ENCODE data around the gene NSUN6. TPM values are rescaled to one million over a fixed set of nuclear protein-coding genes. Genes with fewer than 3 reads are reported as not detected.

NSUN6 gene
- total RNA-seq, 4 donors from 2014 or later = 8.6 to 69.3 (median 15.4) TPM

- TF ChIP-seq POLR2AphosphoS5 (IDR thresholded peaks at IDR 0.05) = no peak
- TF ChIP-seq, protein P1, sequence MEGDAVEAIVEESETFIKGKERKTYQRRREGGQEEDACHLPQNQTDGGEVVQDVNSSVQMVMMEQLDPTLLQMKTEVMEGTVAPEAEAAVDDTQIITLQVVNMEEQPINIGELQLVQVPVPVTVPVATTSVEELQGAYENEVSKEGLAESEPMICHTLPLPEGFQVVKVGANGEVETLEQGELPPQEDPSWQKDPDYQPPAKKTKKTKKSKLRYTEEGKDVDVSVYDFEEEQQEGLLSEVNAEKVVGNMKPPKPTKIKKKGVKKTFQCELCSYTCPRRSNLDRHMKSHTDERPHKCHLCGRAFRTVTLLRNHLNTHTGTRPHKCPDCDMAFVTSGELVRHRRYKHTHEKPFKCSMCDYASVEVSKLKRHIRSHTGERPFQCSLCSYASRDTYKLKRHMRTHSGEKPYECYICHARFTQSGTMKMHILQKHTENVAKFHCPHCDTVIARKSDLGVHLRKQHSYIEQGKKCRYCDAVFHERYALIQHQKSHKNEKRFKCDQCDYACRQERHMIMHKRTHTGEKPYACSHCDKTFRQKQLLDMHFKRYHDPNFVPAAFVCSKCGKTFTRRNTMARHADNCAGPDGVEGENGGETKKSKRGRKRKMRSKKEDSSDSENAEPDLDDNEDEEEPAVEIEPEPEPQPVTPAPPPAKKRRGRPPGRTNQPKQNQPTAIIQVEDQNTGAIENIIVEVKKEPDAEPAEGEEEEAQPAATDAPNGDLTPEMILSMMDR (IDR thresholded peaks at IDR 0.05) = no peak
- no peak for TF ChIP-seq POLR2A (IDR thresholded peaks at IDR 0.05)
- no peak for TF ChIP-seq EP300 (IDR thresholded peaks at IDR 0.05; ENCODE audit: low read depth)
- no peaks in the 10 kb centered on the region for H3K27me3 ChIP-seq
- in situ Hi-C loops (cut with MboI; ENCODE audit: low pct_ligation_motif_present in 1 of 4, low pct_unique_long_range_greater_than_20kb in 1 of 4, low sequenced_read_pairs in 3 of 4) (no loop called here), intact Hi-C loops (cut with DNase I; ENCODE audit: low total_unique reads) (no loop called here)
- 88 to 93% methylated on average over 4 of the region's 4 CpGs for WGBS, 2 donors (ENCODE audit: low coverage in 1 of 2)
- no peaks in the 10 kb centered on the region for H3K9me3 ChIP-seq
- H3K4me1 ChIP-seq = no peaks in the 10 kb centered on the region
- H3K4me3 ChIP-seq = no peak overlapping the region
- no peak for DNase-seq
- H3K36me3 ChIP-seq = no peaks in the 10 kb centered on the region
- no peak overlapping the region for H3K27ac ChIP-seq
Measured at GRCh38 chr10:18566177-18566576, 85.2 kb downstream of the NSUN6 start.

- in situ Hi-C loops (cut with MboI; ENCODE audit: low pct_ligation_motif_present in 1 of 4, low pct_unique_long_range_greater_than_20kb in 1 of 4, low sequenced_read_pairs in 3 of 4) = no loop called here
- WGBS, 2 donors (ENCODE audit: low coverage in 1 of 2) = 96% methylated on average over 5 of the region's 5 CpGs
- no peak for TF ChIP-seq POLR2A (IDR thresholded peaks at IDR 0.05)
- no peak for TF ChIP-seq POLR2AphosphoS5 (IDR thresholded peaks at IDR 0.05)
- no peak for TF ChIP-seq EP300 (IDR thresholded peaks at IDR 0.05; ENCODE audit: low read depth)
- TF ChIP-seq, protein P1 (IDR thresholded peaks at IDR 0.05) = no peak
- no peak for DNase-seq
- Histone ChIP-seq H3K27me3 (no peaks in the 10 kb centered on the region), H3K4me3 (no peak overlapping the region), H3K9me3 (no peaks in the 10 kb centered on the region), H3K4me1 (no peaks in the 10 kb centered on the region), H3K27ac (no peak overlapping the region), H3K36me3 (no peaks in the 10 kb centered on the region)
- intact Hi-C loops (cut with DNase I; ENCODE audit: low total_unique reads) = no loop called here
Measured at GRCh38 chr10:18565006-18565405, 86.4 kb downstream of the NSUN6 start.

DNA sequence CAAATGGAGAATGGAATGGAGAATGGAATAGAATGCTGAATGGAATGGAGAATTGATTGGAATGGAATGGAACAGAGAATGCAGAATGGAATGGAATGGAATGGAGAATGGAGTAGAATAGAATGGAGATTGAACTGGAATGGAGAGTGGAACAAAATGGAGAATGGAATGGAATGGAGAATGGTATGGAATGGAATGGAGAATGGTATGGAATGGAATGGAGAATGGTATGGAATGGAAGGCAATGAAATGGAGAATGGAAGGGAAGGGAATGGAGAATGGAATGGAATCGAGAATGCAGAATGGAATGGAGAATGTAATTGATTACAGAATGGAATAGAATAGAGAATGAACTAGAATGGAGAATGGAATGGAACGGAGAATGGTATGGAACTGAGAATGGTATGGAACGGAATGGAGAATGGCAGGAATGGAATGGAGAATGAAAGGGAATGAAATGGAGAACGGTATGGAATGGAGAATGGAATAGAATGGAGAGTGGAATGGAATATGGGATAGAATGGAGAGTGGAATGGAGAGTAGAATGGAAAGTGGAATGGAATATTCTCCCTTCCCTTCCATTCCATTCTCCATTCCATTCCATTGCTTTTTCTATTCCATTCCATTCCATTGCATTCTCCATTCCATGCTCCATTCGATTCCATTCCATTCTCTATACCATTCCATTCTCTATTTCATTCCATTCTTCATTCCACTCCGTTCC, 88.2 kb downstream of the NSUN6 start:
- Histone ChIP-seq H3K36me3 (no peaks in the 10 kb centered on the region), H3K27ac (no peak overlapping the region), H3K9me3 (no peaks in the 10 kb centered on the region), H3K4me1 (no peaks in the 10 kb centered on the region), H3K4me3 (no peak overlapping the region), H3K27me3 (no peaks in the 10 kb centered on the region)
- intact Hi-C loops (cut with DNase I; ENCODE audit: low total_unique reads) = no loop called here
- TF ChIP-seq, protein P1 (IDR thresholded peaks at IDR 0.05) = no peak
- TF ChIP-seq POLR2AphosphoS5 (IDR thresholded peaks at IDR 0.05) (no peak), EP300 (IDR thresholded peaks at IDR 0.05; ENCODE audit: low read depth) (no peak), POLR2A (IDR thresholded peaks at IDR 0.05) (no peak)
- WGBS, 2 donors (ENCODE audit: low coverage in 1 of 2) = 93 to 97% methylated on average over 6 of the region's 6 CpGs
- DNase-seq = no peak
- in situ Hi-C loops (cut with MboI; ENCODE audit: low pct_ligation_motif_present in 1 of 4, low pct_unique_long_range_greater_than_20kb in 1 of 4, low sequenced_read_pairs in 3 of 4) = no loop called here

GRCh38 chr10:18561861-18562551, 89.4 kb downstream of the NSUN6 start:
- WGBS, 2 donors (ENCODE audit: low coverage in 1 of 2) = 91 to 95% methylated on average over 8 of the region's 8 CpGs
- TF ChIP-seq EP300 (IDR thresholded peaks at IDR 0.05; ENCODE audit: low read depth) = no peak
- TF ChIP-seq POLR2AphosphoS5 (IDR thresholded peaks at IDR 0.05) = no peak
- no peak for TF ChIP-seq POLR2A (IDR thresholded peaks at IDR 0.05)
- TF ChIP-seq, protein P1 (IDR thresholded peaks at IDR 0.05) = no peak
- no peak overlapping the region for H3K4me3 ChIP-seq
- H3K27me3 ChIP-seq = no peaks in the 10 kb centered on the region
- H3K36me3 ChIP-seq = no peaks in the 10 kb centered on the region
- intact Hi-C loops (cut with DNase I; ENCODE audit: low total_unique reads) (no loop called here), in situ Hi-C loops (cut with MboI; ENCODE audit: low pct_ligation_motif_present in 1 of 4, low pct_unique_long_range_greater_than_20kb in 1 of 4, low sequenced_read_pairs in 3 of 4) (no loop called here)
- no peak for DNase-seq
- no peaks in the 10 kb centered on the region for H3K4me1 ChIP-seq
- no peak overlapping the region for H3K27ac ChIP-seq
- H3K9me3 ChIP-seq = no peaks in the 10 kb centered on the region

All from transverse colon (tissue), 4 donors.